ENCODE data around the gene YIF1A. TPM values are rescaled to one million over a fixed set of nuclear protein-coding genes. Genes with fewer than 3 reads are reported as not detected.

YIF1A gene
- total and polyA plus RNA-seq, 2 of the 4 experiments (the other 2 are of a cell fraction), result 128 to 207 TPM

GRCh38 chr11:66292543-66293332 is 3.8 kb upstream of the YIF1A start:
- 64% methylated on average over 13 of the region's 17 CpGs; no CpG with 5 or more reads in 1 of the 2 experiments for WGBS, 2 experiments (ENCODE audit: extremely low coverage in 2 of 2, insufficient read length in 1 of 2)
- POLR2A ChIA-PET (ENCODE audit: unreplicated experiment), result no interaction called here
- no peak overlapping the region for H3K4me2 ChIP-seq (ENCODE audit: low read depth, low read length)
- H3K23ac ChIP-seq (ENCODE audit: low read depth, low read length), result no peak overlapping the region
- no peak overlapping the region for H4K5ac ChIP-seq (ENCODE audit: low read depth, low read length)
- H3K36me3 ChIP-seq (ENCODE audit: control insufficient read depth, insufficient read depth, low read length), result no peaks in the 10 kb centered on the region
- no peak overlapping the region for H4K8ac ChIP-seq (ENCODE audit: low read depth in 2 of 2, low read length in 2 of 2)
- dilution Hi-C loops (cut with HindIII; ENCODE audit: low sequenced_read_pairs, unreplicated experiment) (no loop called here), in situ Hi-C loops (cut with MboI; ENCODE audit: low sequenced_read_pairs) (no loop called here), intact Hi-C loops (cut with micrococcal nuclease) (no loop called here)
- no peak for ATAC-seq (ENCODE audit: low read depth)
- DNase-seq, result no peak
- no peak overlapping the region for H4K91ac ChIP-seq (ENCODE audit: insufficient read depth, low read depth, low read length)
- peaks cover 11% of the 10 kb centered on the region for H3K9me1 ChIP-seq (ENCODE audit: insufficient read depth, low read length)
- no peak overlapping the region for H3K14ac ChIP-seq (replicated peaks; ENCODE audit: low read depth, low read length)
- H3K9ac ChIP-seq (ENCODE audit: low read depth, low read length), result no peak overlapping the region
- peaks cover 8% of the 10 kb centered on the region for H3K4me1 ChIP-seq (ENCODE audit: control insufficient read depth, insufficient read depth, low read length)
- no peaks in the 10 kb centered on the region for H3K9me3 ChIP-seq (ENCODE audit: control insufficient read depth, insufficient read depth, low read length)
- 0 out of 2 replicates have a peak, but pooled peaks cover 2% of the 10 kb centered on the region for H4K20me1 ChIP-seq (ENCODE audit: insufficient read depth, low read length)
- H3K56ac ChIP-seq (ENCODE audit: extremely low read depth, insufficient read depth, low read length), result no peak overlapping the region
- H3K4ac ChIP-seq (ENCODE audit: low read depth, low read length), result no peak overlapping the region
- H3K4me3 ChIP-seq (ENCODE audit: insufficient read depth, low read depth, low read length), result no peak overlapping the region
- CTCF ChIA-PET, result no interaction called here
- H3K79me1 ChIP-seq (ENCODE audit: low read depth in 1 of 2, low read length in 2 of 2), result peaks cover 3 to 10% of the 10 kb centered on the region in 2 experiments; a peak in 3 of 4 replicates
- H2AK9ac ChIP-seq (replicated peaks; ENCODE audit: low read depth, low read length, poor library complexity), result no peak overlapping the region
- H2BK15ac ChIP-seq (ENCODE audit: low read depth, low read length), result no peak overlapping the region
- H3K27me3 ChIP-seq (ENCODE audit: control insufficient read depth, insufficient read depth, low read length), result peaks cover 46% of the 10 kb centered on the region
- H2AFZ ChIP-seq (replicated peaks; ENCODE audit: low read length, poor library complexity), result no peak overlapping the region
- H2BK5ac ChIP-seq (ENCODE audit: low read depth, low read length, poor library complexity, severe bottlenecking), result no peak overlapping the region
- no peak overlapping the region for H3K27ac ChIP-seq (ENCODE audit: insufficient read depth, low read length)
- no peak overlapping the region for H2AK5ac ChIP-seq (ENCODE audit: low read depth, low read length)
- H3K18ac ChIP-seq (ENCODE audit: low read depth, low read length), result no peak overlapping the region
- no peak overlapping the region for H2BK20ac ChIP-seq (ENCODE audit: low read depth, low read length)
- no TSS peak for BruUV-seq (replicated peaks)
- H2BK120ac ChIP-seq (ENCODE audit: low read depth, low read length), result no peak overlapping the region
- TF ChIP-seq RFX5 (IDR thresholded peaks at IDR 0.05; ENCODE audit: low read depth, low read length) (no peak), BHLHE40 (IDR thresholded peaks at IDR 0.05; ENCODE audit: low read depth, low read length) (no peak), FOS (IDR thresholded peaks at IDR 0.05; ENCODE audit: low read depth, low read length) (no peak), CHD1 (IDR thresholded peaks at IDR 0.05; ENCODE audit: low read depth, low read length) (no peak), RAD21 (IDR thresholded peaks at IDR 0.05; ENCODE audit: low read length) (no peak), MAZ (IDR thresholded peaks at IDR 0.05; ENCODE audit: borderline replicate concordance, low read depth, low read length) (no peak), USF2 (IDR thresholded peaks at IDR 0.05; ENCODE audit: low read depth, low read length) (no peak), MAFK (IDR thresholded peaks at IDR 0.05; ENCODE audit: low read depth, low read length) (no peak), CTCF (conservative IDR thresholded peaks at IDR 0.05; ENCODE audit: low read depth, low read length) (no peak), POLR2A (IDR thresholded peaks at IDR 0.05; ENCODE audit: low read depth, low read length) (no peak), CEBPB (IDR thresholded peaks at IDR 0.05; ENCODE audit: low read depth, low read length) (no peak), RCOR1 (IDR thresholded peaks at IDR 0.05; ENCODE audit: insufficient replicate concordance, low read length) (no peak), MXI1 (IDR thresholded peaks at IDR 0.05; ENCODE audit: borderline replicate concordance, low read depth, low read length) (no peak), SMC3 (IDR thresholded peaks at IDR 0.05; ENCODE audit: low read depth, low read length) (no peak), NFE2L2 (IDR thresholded peaks at IDR 0.05; ENCODE audit: low read depth, low read length) (no peak), ELK1 (IDR thresholded peaks at IDR 0.05; ENCODE audit: borderline replicate concordance, low read depth, low read length) (no peak)
